Activated T-cell treated with anti-CD3 and anti-CD28 coated beads, Interleukin-2, amount 50 U/mL, for 72 hours (primary cell): ENCODE results near the gene DENND1A. TPM values are rescaled to one million over a fixed set of nuclear protein-coding genes. Genes with fewer than 3 reads are reported as not detected.

Experiments used
- ATAC-seq, 2 donors: fragments of 150-1000 bp; cut with Tn5 transposase; replicated peaks in 1 of 2; 2 replicates each; pipeline ENCODE4 v1.10.0; 2021; ENCODE audit warnings: moderate library complexity in 2 of 2, mild to moderate bottlenecking in 1 of 2
- DNase-seq, 2 donors: peaks; one replicate each; pipeline ENCODE4 v3.0.0; 2021 to 2022; ENCODE audit warnings: mixed read lengths in 1 of 2
- H3K27ac Mint-ChIP-seq: one replicate; pipeline ENCODE4 v1.8.0; 2022; ENCODE audit warnings: mild to moderate bottlenecking, moderate library complexity, mixed read lengths
- H3K27me3 Mint-ChIP-seq: one replicate; pipeline ENCODE4 v1.8.0; 2022; ENCODE audit warnings: low read depth, mixed read lengths
- H3K36me3 Mint-ChIP-seq, 2 donors: one replicate each; pipeline ENCODE4 v1.8.0; 2022; ENCODE audit warnings: mixed read lengths in 2 of 2, mild to moderate bottlenecking in 1 of 2; ENCODE audit not compliant: insufficient read depth in 2 of 2
- H3K4me1 Mint-ChIP-seq: one replicate; pipeline ENCODE4 v1.8.0; 2022; ENCODE audit warnings: low read depth, mixed read lengths
- H3K4me3 Mint-ChIP-seq, 2 donors: one replicate each; pipeline ENCODE4 v1.8.0; 2022; ENCODE audit warnings: mild to moderate bottlenecking in 2 of 2, mixed read lengths in 2 of 2, moderate library complexity in 2 of 2
- H3K9me3 Mint-ChIP-seq, 2 donors: one replicate each; pipeline ENCODE4 v1.8.0; 2022; ENCODE audit warnings: mixed read lengths in 2 of 2
- total RNA-seq, 2 donors: library from RNA; stranded (reverse); gene quantifications; one replicate each; pipeline ENCODE4 v1.2.3, GENCODE V29; 2022

The DENND1A gene
- total RNA-seq, 2 donors from 2014 or later = 18.3 to 18.5 TPM

- Mint-ChIP-seq H3K27me3 (no peaks in the 10 kb centered on the region), H3K36me3 (no peaks in the 10 kb centered on the region), H3K27ac (no peak overlapping the region), H3K4me3 (no peak overlapping the region), H3K9me3 (no peaks in the 10 kb centered on the region), H3K4me1 (no peaks in the 10 kb centered on the region)
- no peak for ATAC-seq
- no peak for DNase-seq
Measured at GRCh38 chr9:123514766-123515165, 415.2 kb downstream of the DENND1A start.

- no peaks in the 10 kb centered on the region for H3K27me3 Mint-ChIP-seq
- H3K4me1 Mint-ChIP-seq = no peaks in the 10 kb centered on the region
- no peak overlapping the region for H3K27ac Mint-ChIP-seq
- H3K4me3 Mint-ChIP-seq = no peak overlapping the region
- H3K36me3 Mint-ChIP-seq = no peaks in the 10 kb centered on the region
- DNase-seq (no peak), ATAC-seq (no peak)
- no peaks in the 10 kb centered on the region for H3K9me3 Mint-ChIP-seq
Measured at GRCh38 chr9:123513554-123513953, 416.4 kb downstream of the DENND1A start.

GRCh38 chr9:123511326-123512277, 418.3 kb downstream of the DENND1A start:
- ATAC-seq (no peak), DNase-seq (no peak)
- H3K27me3 Mint-ChIP-seq = no peaks in the 10 kb centered on the region
- no peaks in the 10 kb centered on the region for H3K4me1 Mint-ChIP-seq
- no peak overlapping the region for H3K27ac Mint-ChIP-seq
- H3K4me3 Mint-ChIP-seq = no peak overlapping the region
- no peaks in the 10 kb centered on the region for H3K36me3 Mint-ChIP-seq
- no peaks in the 10 kb centered on the region for H3K9me3 Mint-ChIP-seq

GRCh38 chr9:123509646-123510045, 420.3 kb downstream of the DENND1A start:
- ATAC-seq = no peak
- no peak overlapping the region for H3K4me3 Mint-ChIP-seq

GRCh38 chr9:123508048-123508447, 421.9 kb downstream of the DENND1A start:
- Mint-ChIP-seq H3K9me3 (no peaks in the 10 kb centered on the region), H3K4me3 (no peak overlapping the region), H3K27me3 (no peaks in the 10 kb centered on the region), H3K4me1 (no peaks in the 10 kb centered on the region), H3K36me3 (no peaks in the 10 kb centered on the region), H3K27ac (no peak overlapping the region)
- no peak for DNase-seq
- no peak for ATAC-seq

More at GRCh38 chr9:123509646-123510045, 420.3 kb downstream of the DENND1A start:
- no peak for DNase-seq
- Mint-ChIP-seq H3K9me3 (no peaks in the 10 kb centered on the region), H3K27me3 (no peaks in the 10 kb centered on the region), H3K4me1 (no peaks in the 10 kb centered on the region), H3K27ac (no peak overlapping the region), H3K36me3 (no peaks in the 10 kb centered on the region)

- H3K4me1 Mint-ChIP-seq = no peaks in the 10 kb centered on the region
- no peaks in the 10 kb centered on the region for H3K36me3 Mint-ChIP-seq
- DNase-seq = no peak
- no peak for ATAC-seq
- H3K27me3 Mint-ChIP-seq = no peaks in the 10 kb centered on the region
- H3K4me3 Mint-ChIP-seq = no peak overlapping the region
- no peaks in the 10 kb centered on the region for H3K9me3 Mint-ChIP-seq
- H3K27ac Mint-ChIP-seq = no peak overlapping the region
Measured at GRCh38 chr9:123505496-123505895, 424.4 kb downstream of the DENND1A start.

GRCh38 chr9:123500336-123500735, 429.6 kb downstream of the DENND1A start:
- H3K4me3 Mint-ChIP-seq = no peak overlapping the region
- H3K27ac Mint-ChIP-seq = no peak overlapping the region
- H3K9me3 Mint-ChIP-seq = no peaks in the 10 kb centered on the region
- H3K27me3 Mint-ChIP-seq = no peaks in the 10 kb centered on the region
- ATAC-seq (no peak), DNase-seq (no peak)
- H3K4me1 Mint-ChIP-seq = no peaks in the 10 kb centered on the region
- H3K36me3 Mint-ChIP-seq = no peaks in the 10 kb centered on the region

- Mint-ChIP-seq H3K4me1 (no peaks in the 10 kb centered on the region), H3K9me3 (no peaks in the 10 kb centered on the region), H3K27me3 (no peaks in the 10 kb centered on the region), H3K27ac (no peak overlapping the region), H3K4me3 (no peak overlapping the region), H3K36me3 (no peaks in the 10 kb centered on the region)
- no peak for DNase-seq
- ATAC-seq = no peak
Measured at GRCh38 chr9:123497830-123498229, 432.1 kb downstream of the DENND1A start.

- no peaks in the 10 kb centered on the region for H3K27me3 Mint-ChIP-seq
- no peaks in the 10 kb centered on the region for H3K36me3 Mint-ChIP-seq
- no peak overlapping the region for H3K27ac Mint-ChIP-seq
- H3K4me3 Mint-ChIP-seq = no peak overlapping the region
- ATAC-seq = no peak
- no peak for DNase-seq
- no peaks in the 10 kb centered on the region for H3K4me1 Mint-ChIP-seq
- H3K9me3 Mint-ChIP-seq = no peaks in the 10 kb centered on the region
Measured at GRCh38 chr9:123495731-123496130, 434.2 kb downstream of the DENND1A start.

- ATAC-seq = no peak
- no peaks in the 10 kb centered on the region for H3K4me1 Mint-ChIP-seq
- no peak overlapping the region for H3K4me3 Mint-ChIP-seq
- no peak overlapping the region for H3K27ac Mint-ChIP-seq
- H3K27me3 Mint-ChIP-seq = no peaks in the 10 kb centered on the region
- no peaks in the 10 kb centered on the region for H3K36me3 Mint-ChIP-seq
- DNase-seq = no peak
- no peaks in the 10 kb centered on the region for H3K9me3 Mint-ChIP-seq
Measured at GRCh38 chr9:123493627-123494026, 436.3 kb downstream of the DENND1A start.

GRCh38 chr9:123490688-123491087, 439.2 kb downstream of the DENND1A start:
- no peaks in the 10 kb centered on the region for H3K27me3 Mint-ChIP-seq
- ATAC-seq = no peak
- H3K4me1 Mint-ChIP-seq = no peaks in the 10 kb centered on the region
- no peaks in the 10 kb centered on the region for H3K36me3 Mint-ChIP-seq
- no peak for DNase-seq
- no peaks in the 10 kb centered on the region for H3K9me3 Mint-ChIP-seq
- H3K4me3 Mint-ChIP-seq = no peak overlapping the region
- H3K27ac Mint-ChIP-seq = no peak overlapping the region

GRCh38 chr9:123488722-123489321, 441.1 kb downstream of the DENND1A start:
- Mint-ChIP-seq H3K9me3 (no peaks in the 10 kb centered on the region), H3K27me3 (no peaks in the 10 kb centered on the region), H3K27ac (no peak overlapping the region), H3K4me3 (no peak overlapping the region), H3K36me3 (no peaks in the 10 kb centered on the region), H3K4me1 (no peaks in the 10 kb centered on the region)
- ATAC-seq = no peak
- no peak for DNase-seq

- Mint-ChIP-seq H3K27me3 (no peaks in the 10 kb centered on the region), H3K27ac (no peak overlapping the region), H3K9me3 (no peaks in the 10 kb centered on the region), H3K4me3 (no peak overlapping the region), H3K36me3 (no peaks in the 10 kb centered on the region), H3K4me1 (no peaks in the 10 kb centered on the region)
- DNase-seq (no peak), ATAC-seq (no peak)
Measured at GRCh38 chr9:123487944-123488548, 441.9 kb downstream of the DENND1A start.
